IMR-90 (cell line): ENCODE data around the gene CCP110. TPM values are rescaled to one million over a fixed set of nuclear protein-coding genes. Genes with fewer than 3 reads are reported as not detected.

Source experiments
- ATAC-seq: fragments of 200-7000 bp; cut with Tn5 transposase; 2 replicates; pipeline ENCODE4 v1.9.1; 2020; ENCODE audit warnings: low read depth, mild to moderate bottlenecking, moderate library complexity
- BruUV-seq: library from RNA; stranded (reverse); fragments of 400-500 nt; replicated peaks from 2 replicates; lab custom pipeline; 2021; lab: Mats Ljungman, UMichigan
- CTCF ChIA-PET: fragments of 300-600 bp; formaldehyde crosslinking; extraction: SDS; loops from one replicate; lab custom pipeline; 2021; ENCODE audit warnings: antibody characterized with exemption; lab: Yijun Ruan, JAX
- POLR2A ChIA-PET: fragments of 300-600 bp; sonication (Branson Sonifier 250); formaldehyde crosslinking; loops from one replicate; lab custom pipeline; 2022; ENCODE audit warnings: antibody characterized with exemption; ENCODE audit not compliant: unreplicated experiment; lab: Charles Lee
- DNase-seq: peaks from one replicate; pipeline ENCODE4 v3.0.0; 2013
- H2AFZ ChIP-seq: replicated peaks from 2 replicates; pipeline ENCODE3; 2013; ENCODE audit warnings: low read length, mild to moderate bottlenecking; ENCODE audit not compliant: poor library complexity
- H2AK5ac ChIP-seq: 2 replicates; pipeline ENCODE4 v1.6.1; 2013; ENCODE audit warnings: low read depth, low read length, inconsistent platforms
- H2AK9ac ChIP-seq: replicated peaks from 2 replicates; pipeline ENCODE3; 2013; ENCODE audit warnings: mild to moderate bottlenecking, low read depth, low read length, moderate library complexity; ENCODE audit not compliant: poor library complexity
- H2BK120ac ChIP-seq: 2 replicates; pipeline ENCODE4 v1.6.1; 2013; ENCODE audit warnings: low read depth, low read length, inconsistent platforms
- H2BK15ac ChIP-seq: 3 replicates; pipeline ENCODE4 v1.6.1; 2013; ENCODE audit warnings: low read depth, low read length, inconsistent platforms
- H2BK20ac ChIP-seq: 2 replicates; pipeline ENCODE4 v1.6.1; 2013; ENCODE audit warnings: low read depth, mild to moderate bottlenecking, inconsistent platforms, low read length, moderate library complexity
- H2BK5ac ChIP-seq: 2 replicates; pipeline ENCODE4 v1.6.1; 2013; ENCODE audit warnings: mild to moderate bottlenecking, low read depth, low read length, inconsistent platforms; ENCODE audit not compliant: poor library complexity, severe bottlenecking
- H3K14ac ChIP-seq: replicated peaks from 2 replicates; pipeline ENCODE4 v1.6.1; 2013; ENCODE audit warnings: low read depth, low read length, inconsistent platforms
- H3K18ac ChIP-seq: 2 replicates; pipeline ENCODE4 v1.6.1; 2013; ENCODE audit warnings: low read depth, low read length, control low read depth
- H3K23ac ChIP-seq: 2 replicates; pipeline ENCODE4 v1.6.1; 2013; ENCODE audit warnings: low read depth, low read length, inconsistent platforms
- H3K27ac ChIP-seq: 2 replicates; pipeline ENCODE4 v1.5.1; 2013; ENCODE audit warnings: mild to moderate bottlenecking, control low read depth, low read length; ENCODE audit not compliant: insufficient read depth
- H3K27me3 ChIP-seq: 2 replicates; pipeline ENCODE4 v1.6.1; 2013; ENCODE audit warnings: low read length; ENCODE audit not compliant: control insufficient read depth, insufficient read depth
- H3K36me3 ChIP-seq: 2 replicates; pipeline ENCODE4 v1.6.1; 2013; ENCODE audit warnings: low read length, mixed read lengths; ENCODE audit not compliant: control insufficient read depth, insufficient read depth
- H3K4ac ChIP-seq: 2 replicates; pipeline ENCODE4 v1.6.1; 2013; ENCODE audit warnings: low read depth, low read length, inconsistent platforms
- H3K4me1 ChIP-seq: 2 replicates; pipeline ENCODE4 v1.6.1; 2013; ENCODE audit warnings: low read length, mixed read lengths; ENCODE audit not compliant: control insufficient read depth, insufficient read depth
- H3K4me2 ChIP-seq: 2 replicates; pipeline ENCODE4 v1.6.1; 2013; ENCODE audit warnings: low read depth, mild to moderate bottlenecking, control low read depth, low read length, moderate library complexity
- H3K4me3 ChIP-seq: 2 replicates; pipeline ENCODE4 v1.5.1; 2013; ENCODE audit warnings: low read depth, mild to moderate bottlenecking, control low read depth, low read length, moderate library complexity; ENCODE audit not compliant: insufficient read depth
- H3K56ac ChIP-seq: 2 replicates; pipeline ENCODE4 v1.6.1; 2013; ENCODE audit warnings: low read length, inconsistent platforms; ENCODE audit not compliant: insufficient read depth; ENCODE audit errors: extremely low read depth
- H3K79me1 ChIP-seq, 2 experiments: 2 replicates each; pipeline ENCODE4 v1.6.1; 2013; ENCODE audit warnings: low read length in 2 of 2, inconsistent platforms in 1 of 2, low read depth in 1 of 2
- H3K9ac ChIP-seq: 2 replicates; pipeline ENCODE4 v1.6.1; 2013; ENCODE audit warnings: low read depth, low read length, control low read depth
- H3K9me1 ChIP-seq: 2 replicates; pipeline ENCODE4 v1.6.1; 2013; ENCODE audit warnings: low read length, inconsistent platforms; ENCODE audit not compliant: insufficient read depth
- H3K9me3 ChIP-seq: 2 replicates; pipeline ENCODE4 v1.6.1; 2013; ENCODE audit warnings: low read length; ENCODE audit not compliant: control insufficient read depth, insufficient read depth
- H4K20me1 ChIP-seq: 2 replicates; pipeline ENCODE4 v1.6.1; 2013; ENCODE audit warnings: low read length, inconsistent platforms; ENCODE audit not compliant: insufficient read depth
- H4K5ac ChIP-seq: 2 replicates; pipeline ENCODE4 v1.6.1; 2013; ENCODE audit warnings: mild to moderate bottlenecking, low read depth, low read length, control low read depth
- H4K8ac ChIP-seq, 2 experiments: 2 replicates each; pipeline ENCODE4 v1.6.1; 2013; ENCODE audit warnings: low read depth in 2 of 2, low read length in 2 of 2, control low read depth in 1 of 2, inconsistent platforms in 1 of 2
- H4K91ac ChIP-seq: 2 replicates; pipeline ENCODE4 v1.6.1; 2013; ENCODE audit warnings: low read depth, low read length, inconsistent platforms; ENCODE audit not compliant: insufficient read depth
- BHLHE40 ChIP-seq: fragments of 150-350 bp; IDR thresholded peaks from 2 replicates; pipeline ENCODE4 v1.6.1; 2016; ENCODE audit warnings: mild to moderate bottlenecking, low read depth, low read length
- MAFK ChIP-seq: IDR thresholded peaks from 2 replicates; pipeline ENCODE4 v1.6.1; 2012; ENCODE audit warnings: low read depth, low read length, improper control_type of control experiment
- MXI1 ChIP-seq: IDR thresholded peaks from 2 replicates; pipeline ENCODE4 v1.6.1; 2012; ENCODE audit warnings: low read depth, mild to moderate bottlenecking, low read length, moderate library complexity, borderline replicate concordance
- RFX5 ChIP-seq: IDR thresholded peaks from 2 replicates; pipeline ENCODE4 v1.8.0; 2012; ENCODE audit warnings: low read depth, mild to moderate bottlenecking, low read length, moderate library complexity
- WGBS, 2 experiments: methylation state at CpG; one replicate each; pipeline versions ENCODE4 v1.1.5 to v1.1.7; 2013; ENCODE audit warnings: missing lambda C conversion rate in 2 of 2; ENCODE audit not compliant: insufficient read length in 1 of 2; ENCODE audit errors: extremely low coverage in 2 of 2; 5-methylcytosine and 5-hydroxymethylcytosine counted together
- dilution Hi-C: fragments of 300-500 bp; cut with HindIII; formaldehyde crosslinking; loops from one replicate; pipeline ENCODE4 v1.14.3; 2018; ENCODE audit warnings: low sequenced_read_pairs; ENCODE audit not compliant: unreplicated experiment
- in situ Hi-C: fragments of 300-500 bp; cut with MboI; formaldehyde crosslinking; loops from 3 replicates; pipeline ENCODE4 v1.14.3; 2019; ENCODE audit warnings: low sequenced_read_pairs, inconsistent platforms, mixed read lengths
- intact Hi-C: fragments of 100-400 bp; cut with micrococcal nuclease; formaldehyde crosslinking; loops from 2 replicates; pipeline ENCODE4 v1.10.0; 2022
- polyA plus RNA-seq, 3 experiments: library from polyadenylated mRNA; depleted of rRNA; stranded (reverse); fragments of >200 nt; gene quantifications; 2 replicates each; pipeline ENCODE4 v1.2.3, GENCODE V29; 2012; ENCODE audit warnings: low replicate concordance in 1 of 3
- total RNA-seq: library from RNA; depleted of rRNA; stranded (reverse); fragments of >200 nt; gene quantifications from 2 replicates; pipeline ENCODE4 v1.2.3, GENCODE V29; 2012

The CCP110 gene
- total and polyA plus RNA-seq, 2 of the 4 experiments (the other 2 are of a cell fraction), result 4.7 to 7.7 TPM

- Histone ChIP-seq H3K4me1 (no peaks in the 10 kb centered on the region), H4K8ac (no peak overlapping the region), H3K79me1 (peaks cover 0 to 7% of the 10 kb centered on the region in 2 experiments; a peak in 3 of 4 replicates), H3K4me2 (no peak overlapping the region), H3K4me3 (no peak overlapping the region), H2AK9ac (no peak overlapping the region), H2BK120ac (no peak overlapping the region), H2AK5ac (no peak overlapping the region), H2BK15ac (no peak overlapping the region), H4K20me1 (no peaks in the 10 kb centered on the region), H2BK20ac (no peak overlapping the region), H3K36me3 (peaks cover 4% of the 10 kb centered on the region), H4K5ac (no peak overlapping the region), H3K9ac (no peak overlapping the region), H3K14ac (no peak overlapping the region), H2BK5ac (no peak overlapping the region), H4K91ac (no peak overlapping the region), H3K27ac (no peak overlapping the region), H3K4ac (no peak overlapping the region), H3K9me1 (no peaks in the 10 kb centered on the region; the same call in 1 of the 2 replicates), H3K23ac (no peak overlapping the region), H3K27me3 (no peaks in the 10 kb centered on the region), H3K56ac (no peak overlapping the region), H3K18ac (no peak overlapping the region), H3K9me3 (no peaks in the 10 kb centered on the region), H2AFZ (no peak overlapping the region)
- DNase-seq (no peak), ATAC-seq (no peak)
- dilution Hi-C loops, result no loop called here
- no TSS peak for BruUV-seq
- ChIA-PET CTCF (no interaction called here), POLR2A (no interaction called here)
- intact Hi-C loops, result no loop called here
- no peak for TF ChIP-seq RFX5
- TF ChIP-seq MXI1, result no peak
- no peak for TF ChIP-seq MAFK
- TF ChIP-seq BHLHE40, result no peak
- WGBS, 2 experiments, result no CpG with 5 or more reads among the region's 1 CpG
- in situ Hi-C loops, result no loop called here
Measured at GRCh38 chr16:19532601-19533000, 8.9 kb downstream of the CCP110 start.
